Stimulated activated CD8-positive, alpha-beta memory T cell treated with anti-CD3 and anti-CD28 coated beads, Interleukin-12 subunit alpha, Interleukin-12 subunit beta, amount 100 ng/mL, for 4 hours (primary cell): ENCODE results near the gene RAPGEF5.

Experiments
- DNase-seq: peaks from one replicate; pipeline ENCODE4 v3.0.0-alpha.2; 2020; ENCODE audit warnings: low read depth

Gene RAPGEF5

GRCh38 chr7:22305706-22306105, 51.2 kb downstream of the RAPGEF5 start:
- DNase-seq = no peak

GRCh38 chr7:22302951-22303423, 54.0 kb downstream of the RAPGEF5 start:
- DNase-seq = no peak

DNA sequence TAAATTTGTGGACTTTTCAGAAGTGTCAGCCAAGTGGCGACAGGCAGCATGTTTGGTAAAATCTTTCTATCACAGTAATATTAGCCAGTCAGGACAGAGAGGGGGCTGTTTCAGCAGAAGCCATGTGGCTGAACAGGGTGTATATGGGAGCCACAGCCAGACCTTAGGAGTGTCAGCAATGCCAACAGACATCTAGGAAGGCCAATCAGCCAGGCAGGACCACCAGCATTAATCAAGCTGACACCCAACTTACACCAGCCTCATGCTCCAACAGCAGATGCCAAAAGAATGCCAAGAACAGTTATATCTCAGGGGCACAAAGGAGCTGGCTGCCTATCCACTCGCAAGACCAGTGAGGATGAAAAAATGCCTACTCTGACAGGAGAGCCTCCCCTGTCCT, 54.8 kb downstream of the RAPGEF5 start:
- DNase-seq = no peak

DNA sequence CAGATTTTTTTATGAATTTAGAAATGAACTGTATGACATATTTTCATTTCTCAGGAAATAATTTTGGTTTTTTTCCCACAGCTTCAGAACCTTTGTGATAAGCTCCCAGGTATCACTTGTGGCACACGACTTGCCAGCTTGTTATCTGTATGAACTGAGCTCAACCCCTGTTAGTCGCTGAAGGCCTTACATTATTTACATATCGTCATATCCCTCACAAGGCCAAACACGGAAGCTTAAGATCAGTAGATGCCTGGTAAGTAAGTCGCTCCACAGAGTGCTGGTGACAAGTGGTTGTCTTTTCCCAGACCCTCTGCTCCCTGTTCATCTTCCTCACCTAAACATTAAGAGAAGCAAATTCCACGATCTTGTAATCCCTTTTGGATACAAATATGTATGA, 55.2 kb downstream of the RAPGEF5 start:
- no peak for DNase-seq

- no peak for DNase-seq
These were observed 56.1 kb downstream of the RAPGEF5 start for GRCh38 chr7:22300839-22301238.

DNA sequence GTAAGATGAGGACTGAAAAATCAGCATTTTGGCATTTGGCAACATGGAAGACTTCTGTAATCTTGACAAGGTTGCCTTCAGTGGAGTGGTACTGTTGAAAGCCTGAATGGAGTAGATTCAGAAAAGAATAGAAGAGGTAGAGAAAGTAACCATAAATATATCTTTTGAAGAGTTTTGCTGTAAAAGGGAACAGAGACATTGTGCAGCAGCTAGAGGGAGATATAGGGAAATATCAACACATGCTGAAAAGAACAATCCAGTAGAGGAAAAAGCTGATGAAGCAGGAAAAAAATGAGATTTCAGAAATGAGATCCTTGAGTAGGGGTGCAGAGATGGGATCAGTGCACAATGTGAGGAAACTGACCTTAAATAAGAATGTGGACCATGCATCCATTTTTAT, 60.0 kb downstream of the RAPGEF5 start:
- no peak for DNase-seq

DNA sequence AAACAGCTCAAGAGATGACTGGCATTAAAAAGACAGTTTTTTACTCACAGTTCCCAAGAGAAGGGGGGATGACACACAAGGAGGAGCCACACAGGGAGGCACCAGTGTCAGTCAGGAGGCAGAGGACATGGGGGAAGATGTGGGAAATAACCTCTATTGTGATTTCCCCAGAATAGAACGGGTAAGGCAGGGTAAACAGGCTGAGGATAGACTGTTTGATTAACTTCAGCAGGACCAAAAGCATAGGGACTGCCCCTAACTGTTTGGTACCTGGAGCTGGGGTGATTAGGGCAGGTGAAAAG, 60.7 kb downstream of the RAPGEF5 start:
- no peak for DNase-seq

GRCh38 chr7:22295402-22296264, 61.3 kb downstream of the RAPGEF5 start:
- DNase-seq = no peak

DNA sequence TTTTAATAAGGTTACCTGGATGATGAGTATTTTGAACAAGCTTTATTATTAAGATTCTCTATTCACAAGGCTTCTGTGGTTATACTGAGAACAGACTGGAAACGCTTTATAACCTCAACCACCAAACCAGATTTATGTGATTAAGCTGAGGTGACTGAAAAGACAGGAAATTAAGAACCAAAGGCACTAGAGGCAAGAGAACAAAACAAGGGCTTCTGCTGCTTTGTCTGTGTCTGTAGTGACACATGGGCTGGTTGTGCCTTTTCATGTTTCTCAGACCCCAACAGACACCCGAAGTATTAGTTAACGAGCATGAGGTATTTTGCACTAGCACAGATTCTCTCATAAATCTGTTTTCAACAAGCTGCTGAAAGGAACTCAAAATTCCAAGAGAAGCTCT, 64.4 kb downstream of the RAPGEF5 start:
- DNase-seq = no peak

DNA sequence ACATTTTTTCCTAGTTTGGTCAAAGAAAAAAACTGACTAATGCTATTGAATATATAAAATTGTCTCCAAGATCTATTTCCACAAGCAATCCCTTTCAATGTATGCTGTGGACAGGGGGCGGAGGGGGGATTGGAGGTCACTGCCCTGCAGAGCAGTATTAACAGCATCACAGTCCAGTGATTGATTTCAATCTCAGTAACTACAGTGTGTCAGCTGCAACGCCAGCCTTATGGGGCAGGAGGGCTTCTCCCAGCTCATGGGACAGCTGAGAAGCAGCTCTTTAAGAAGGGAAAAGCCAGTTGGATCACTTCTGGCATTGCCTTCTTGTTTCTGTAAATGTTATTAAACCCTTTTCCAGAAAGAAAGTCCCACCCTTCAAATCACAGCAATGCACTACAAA, 65.0 kb downstream of the RAPGEF5 start:
- no peak for DNase-seq

DNA sequence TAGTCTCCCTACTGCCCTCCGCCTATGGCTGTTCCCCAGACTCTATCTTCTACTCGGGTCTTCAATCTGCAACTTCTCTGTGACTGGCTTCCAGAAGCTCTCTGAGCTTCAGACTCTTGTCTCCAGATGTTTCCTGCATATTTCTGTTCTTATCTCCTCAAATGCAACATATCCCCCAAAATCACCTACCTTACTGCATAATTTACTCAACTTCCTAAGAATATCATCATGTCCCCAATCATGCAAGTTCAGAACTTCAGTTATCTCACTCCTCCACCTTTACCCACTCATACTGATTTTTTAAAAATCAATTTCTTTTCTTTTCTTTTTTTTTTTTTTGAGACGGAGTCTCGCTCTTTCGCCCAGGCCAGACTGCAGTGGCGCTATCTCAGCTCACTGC, 68.8 kb downstream of the RAPGEF5 start:
- DNase-seq = no peak

DNA sequence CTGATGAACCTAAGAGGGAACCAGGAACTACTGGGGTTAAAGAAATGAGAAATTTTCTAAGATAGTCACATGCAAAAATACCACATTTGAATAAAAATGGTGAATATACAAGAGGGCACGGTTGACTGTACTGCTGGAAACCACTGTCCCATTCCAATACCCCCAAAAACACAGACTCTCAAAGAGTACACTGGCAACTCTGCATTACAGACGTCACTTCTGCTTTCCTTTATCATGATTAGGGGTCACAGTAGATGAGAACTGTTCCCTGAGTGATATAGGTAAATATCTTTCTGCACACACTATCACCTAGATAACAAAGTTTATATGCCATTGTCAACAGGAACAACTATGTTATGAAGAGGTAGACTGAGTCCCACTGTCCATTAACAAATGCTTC, 69.5 kb downstream of the RAPGEF5 start:
- DNase-seq = no peak

GRCh38 chr7:22286436-22286835, 70.5 kb downstream of the RAPGEF5 start:
- no peak for DNase-seq

GRCh38 chr7:22281481-22281880, 75.5 kb downstream of the RAPGEF5 start:
- DNase-seq = no peak

DNA sequence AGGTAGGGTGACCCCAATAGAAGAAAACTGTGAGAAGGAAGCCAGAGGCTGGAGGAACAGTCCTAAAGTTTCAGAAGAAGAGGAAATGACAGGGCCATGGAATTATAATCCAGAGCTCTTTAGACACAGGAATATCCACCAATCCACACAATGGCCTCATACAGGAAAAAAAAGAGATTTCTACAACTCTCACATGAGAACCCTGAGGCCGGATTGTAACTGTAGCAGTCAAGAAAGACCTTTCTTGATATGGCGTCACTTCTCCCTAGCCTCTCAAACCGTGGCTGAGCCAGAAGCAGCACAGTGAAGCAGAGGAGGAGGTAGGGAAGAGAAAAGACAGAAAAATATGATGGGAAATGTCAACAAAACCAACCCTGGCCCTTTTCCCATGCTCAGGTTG, 76.9 kb downstream of the RAPGEF5 start:
- DNase-seq = no peak

GRCh38 chr7:22278660-22279059, 78.3 kb downstream of the RAPGEF5 start:
- DNase-seq = no peak

DNA sequence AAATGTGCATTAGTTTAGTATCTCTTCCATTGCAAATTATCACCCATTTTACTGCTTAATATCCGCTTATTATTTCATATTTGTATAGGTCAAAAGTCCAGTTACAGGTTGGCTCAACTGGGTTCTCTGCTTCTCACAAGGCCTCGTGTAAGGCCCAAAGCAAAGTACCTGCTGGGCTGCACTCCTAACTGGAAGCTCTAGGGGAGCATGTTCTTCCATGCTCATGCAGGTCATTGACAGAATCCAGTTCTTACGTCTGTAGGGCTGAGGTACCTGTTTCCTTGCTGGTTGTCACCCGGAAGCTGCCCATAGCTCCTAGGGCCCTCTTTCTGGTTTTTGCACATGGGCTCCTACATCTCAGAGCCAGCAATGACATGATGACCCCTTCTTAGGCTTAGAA, 79.6 kb downstream of the RAPGEF5 start:
- no peak for DNase-seq

DNA sequence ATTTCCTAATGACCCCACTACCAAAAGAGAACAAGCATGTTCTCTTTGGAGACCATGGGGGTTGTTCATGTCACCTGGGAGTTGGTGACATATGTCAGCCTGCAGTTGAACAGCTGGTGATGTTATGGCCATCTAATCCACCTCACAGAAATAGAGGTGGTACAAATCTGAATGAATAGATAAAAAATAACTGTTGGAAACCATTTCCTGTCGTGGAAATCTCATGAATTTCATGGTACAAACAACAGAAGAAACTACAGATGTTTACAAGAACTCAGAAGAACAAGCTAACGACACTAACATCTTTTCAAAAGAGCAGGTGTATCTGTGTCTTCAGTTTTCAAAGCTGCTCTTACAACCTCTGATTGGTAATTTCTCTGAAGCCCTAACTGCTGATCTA, 81.3 kb downstream of the RAPGEF5 start:
- no peak for DNase-seq

GRCh38 chr7:22271311-22271710, 85.6 kb downstream of the RAPGEF5 start:
- no peak for DNase-seq

GRCh38 chr7:22270371-22270770, 86.6 kb downstream of the RAPGEF5 start:
- DNase-seq = no peak

GRCh38 chr7:22269963-22270362, 87.0 kb downstream of the RAPGEF5 start:
- no peak for DNase-seq

GRCh38 chr7:22268884-22269421, 88.0 kb downstream of the RAPGEF5 start:
- no peak for DNase-seq

DNA sequence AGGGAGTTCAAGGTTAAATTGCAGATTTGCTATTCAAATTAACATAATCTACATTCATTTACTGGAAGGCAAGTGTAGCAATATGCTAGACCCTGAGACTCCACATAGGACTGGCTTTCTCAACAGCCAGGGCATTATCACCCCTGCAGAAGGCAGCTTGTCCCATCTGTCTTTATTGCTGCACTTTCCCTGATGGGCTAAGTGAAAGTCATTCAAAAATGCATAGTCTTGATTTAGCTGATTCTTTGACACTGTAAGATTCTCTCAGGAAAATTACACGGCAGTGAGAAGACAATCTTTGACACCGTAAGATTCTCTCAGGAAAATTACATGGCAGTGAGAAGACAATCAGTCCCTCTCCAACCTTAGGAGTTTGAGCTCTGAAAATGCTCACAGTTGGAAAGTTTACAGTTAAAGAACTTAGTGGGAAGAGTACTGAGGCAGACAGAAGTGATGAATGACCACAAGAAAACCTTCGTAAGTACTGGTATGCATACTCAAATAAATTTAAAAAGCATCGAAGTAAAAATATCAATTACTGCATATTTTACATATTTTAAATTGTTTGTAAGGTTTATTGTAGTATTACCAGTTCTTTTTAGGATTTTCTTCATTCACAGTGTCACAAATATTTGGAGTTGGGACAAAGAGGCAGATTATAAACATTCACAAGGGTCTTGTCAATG, 88.9 kb downstream of the RAPGEF5 start:
- DNase-seq = no peak
